Measurements from ENCODE around the gene FBXW8.

Gene FBXW8

DNA sequence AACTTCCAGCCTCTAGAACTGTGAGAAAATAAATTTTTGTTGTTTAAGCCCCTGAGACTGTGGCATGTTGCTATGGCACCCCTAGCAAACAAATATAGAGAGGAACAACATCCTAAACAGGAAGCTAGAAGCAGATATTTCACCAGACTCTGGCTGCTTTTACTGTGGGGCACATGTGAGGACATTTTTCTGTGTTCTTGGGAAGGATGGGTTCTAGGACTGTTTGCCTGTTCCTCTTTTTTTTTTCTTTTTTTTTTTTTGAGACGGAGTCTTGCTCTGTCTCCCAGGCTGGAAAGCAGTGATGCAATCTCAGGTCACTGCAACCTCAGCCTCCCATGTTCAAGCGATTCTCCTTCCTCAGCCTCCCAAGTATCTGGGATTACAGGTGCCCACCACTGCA lies 25.3 kb upstream of the FBXW8 start:
- DNase-seq (ENCODE audit: insufficient read length, low spot score): no peak

GRCh38 chr12:116887244-116887643 lies 23.5 kb upstream of the FBXW8 start:
- no peak for FAIRE-seq
- DNase-seq (ENCODE audit: insufficient read length, low spot score): no peak

More for the DNA sequence above, 25.3 kb upstream of the FBXW8 start:
- no peak for FAIRE-seq

DNA sequence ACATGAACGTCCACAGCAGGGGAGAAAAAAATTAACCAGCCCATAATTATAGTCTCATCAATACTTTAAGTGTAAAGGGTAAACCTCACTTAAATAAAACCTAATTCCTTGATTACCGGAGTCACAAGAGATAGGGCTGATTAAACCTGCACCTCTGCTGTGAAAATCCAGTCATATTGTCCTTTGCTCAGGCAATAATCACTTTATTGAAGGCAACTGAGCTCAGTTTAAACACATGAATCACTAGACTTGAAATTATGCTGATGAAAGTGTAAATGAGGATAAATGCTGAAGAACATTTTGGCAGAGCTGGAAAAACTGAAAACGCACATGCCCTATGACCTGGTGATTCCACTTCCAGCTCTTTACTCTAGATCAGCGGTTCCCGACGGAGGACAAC lies 22.9 kb upstream of the FBXW8 start:
- FAIRE-seq: no peak

GRCh38 chr12:116890330-116890729 lies 20.4 kb upstream of the FBXW8 start:
- FAIRE-seq (no peak), DNase-seq (ENCODE audit: insufficient read length, low spot score) (no peak)

More for the DNA sequence above, 22.9 kb upstream of the FBXW8 start:
- no peak for DNase-seq (ENCODE audit: insufficient read length, low spot score)

DNA sequence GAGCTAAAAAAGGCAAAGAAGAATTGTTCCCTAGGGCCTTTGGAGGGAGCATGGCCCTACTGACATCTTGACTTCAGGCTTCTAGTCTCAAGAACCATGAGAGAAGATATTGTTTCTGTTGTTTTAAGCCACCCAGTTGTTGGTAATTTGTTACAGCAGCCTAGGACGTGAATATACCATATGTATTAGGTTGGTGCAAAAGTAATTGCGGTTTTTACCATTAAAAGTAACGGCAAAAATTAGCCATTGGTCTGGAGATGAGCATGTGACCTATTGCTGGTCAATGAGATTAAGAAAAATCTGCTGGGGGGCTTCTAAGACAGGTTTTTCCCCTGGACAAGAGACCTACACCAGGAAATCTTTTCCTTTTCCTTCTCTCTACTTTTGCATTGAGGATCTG lies 19.7 kb upstream of the FBXW8 start:
- no peak for FAIRE-seq
- DNase-seq (ENCODE audit: insufficient read length, low spot score): no peak

GRCh38 chr12:116892349-116893140 lies 18.2 kb upstream of the FBXW8 start:
- DNase-seq (ENCODE audit: insufficient read length, low spot score) (no peak), FAIRE-seq (no peak)

DNA sequence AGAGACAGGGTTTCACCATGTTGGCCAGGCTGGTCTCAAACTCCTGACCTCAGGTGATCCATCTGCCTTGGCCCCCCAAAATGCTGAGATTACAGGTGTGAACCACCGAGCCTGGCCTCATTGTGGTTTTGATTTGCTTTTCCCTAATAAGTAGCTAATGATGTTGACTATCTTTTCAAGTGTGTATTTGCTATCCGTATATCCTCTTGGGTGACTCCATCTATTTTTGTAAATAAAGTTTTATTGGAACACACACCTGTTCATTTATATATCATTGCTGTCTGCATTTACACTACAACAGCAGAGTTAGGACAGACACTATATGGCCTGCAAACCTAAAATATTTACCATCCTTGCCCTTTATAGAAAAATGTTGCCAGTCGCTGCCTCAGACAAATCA lies 15.8 kb upstream of the FBXW8 start:
- DNase-seq (ENCODE audit: insufficient read length, low spot score): no peak
- FAIRE-seq: no peak

DNA sequence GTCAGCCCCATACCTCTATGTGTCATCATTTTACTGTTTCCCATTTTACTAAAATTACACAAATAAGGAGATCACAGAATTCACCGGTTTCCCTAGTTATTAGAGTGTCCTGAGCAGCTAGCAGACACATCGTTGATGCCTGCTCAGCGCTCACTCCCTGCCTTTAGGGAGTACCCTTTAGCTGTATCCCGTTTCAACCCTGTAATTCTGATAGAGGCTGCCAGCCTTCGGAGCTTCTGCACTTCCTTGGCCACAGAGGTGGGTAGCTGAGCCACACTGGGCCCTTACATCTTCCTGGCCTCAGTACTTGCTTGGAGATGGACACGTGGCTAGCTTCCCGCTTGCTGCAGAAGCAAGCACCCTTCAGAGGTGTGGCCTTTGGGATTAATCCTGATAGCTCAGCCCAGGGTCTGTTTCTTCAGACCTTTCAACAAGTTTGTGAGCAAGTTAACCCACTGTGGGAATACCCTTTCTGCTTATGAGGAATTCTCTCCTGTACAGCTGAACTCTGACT lies 14.3 kb upstream of the FBXW8 start:
- FAIRE-seq: no peak

DNA sequence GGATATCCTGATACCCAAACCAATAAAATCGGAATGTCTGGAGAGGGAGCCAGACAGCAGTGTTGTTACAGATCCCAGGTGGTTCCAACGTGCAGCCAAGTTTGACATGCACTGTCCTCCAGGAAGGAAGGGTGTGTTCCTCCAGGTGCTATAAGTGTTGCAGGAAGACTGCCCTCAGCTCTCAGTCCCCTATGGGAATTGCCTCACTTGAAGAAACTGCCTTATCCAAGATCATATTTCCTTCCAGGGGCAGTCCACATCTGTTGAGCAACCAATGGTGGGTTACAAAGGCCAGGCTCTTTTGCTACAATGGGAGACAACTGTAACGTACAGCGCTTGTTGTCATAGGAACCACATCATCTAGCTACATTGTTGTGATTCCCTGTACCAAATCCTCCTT lies 13.3 kb upstream of the FBXW8 start:
- no peak for DNase-seq (ENCODE audit: insufficient read length, low spot score)
- no peak for FAIRE-seq

More for the DNA sequence above, 14.3 kb upstream of the FBXW8 start:
- no peak for DNase-seq (ENCODE audit: insufficient read length, low spot score)

DNA sequence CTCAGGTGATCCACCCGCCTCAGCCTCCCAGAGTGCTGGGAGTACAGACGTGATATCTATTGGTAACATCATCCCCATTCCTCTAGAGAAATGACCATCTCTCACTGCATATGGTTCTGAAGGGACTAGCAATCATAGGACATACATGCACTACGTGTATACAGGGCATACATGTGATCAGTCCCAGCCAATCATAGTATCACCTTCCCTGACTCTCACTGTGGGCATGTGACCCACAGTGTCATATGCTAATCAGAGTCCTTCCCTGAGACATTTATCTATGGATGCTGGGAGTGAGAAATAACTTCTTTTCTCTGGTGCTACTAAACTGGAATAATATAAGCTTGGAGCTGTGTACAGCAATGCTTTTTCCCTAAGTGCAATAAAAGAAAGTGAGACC lies 12.1 kb upstream of the FBXW8 start:
- FAIRE-seq (no peak), DNase-seq (ENCODE audit: insufficient read length, low spot score) (no peak)

DNA sequence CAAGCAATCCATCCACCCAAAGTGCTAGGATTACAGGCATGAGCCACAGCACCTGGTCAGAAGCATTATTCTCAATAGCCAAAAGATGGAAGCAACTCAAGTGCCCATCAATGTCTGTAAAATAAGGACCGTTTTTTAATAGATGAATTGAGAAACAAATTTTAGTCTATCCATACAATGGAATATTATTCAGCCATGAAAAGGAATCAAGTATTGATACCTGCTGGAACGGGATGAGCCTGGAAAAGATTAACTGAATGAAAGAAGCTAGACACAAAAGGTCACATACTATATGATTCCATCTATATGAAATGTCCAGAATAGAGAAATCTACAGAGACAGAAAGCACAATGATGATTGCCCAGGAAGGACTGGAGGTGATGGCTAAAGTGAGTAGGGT lies 9.1 kb upstream of the FBXW8 start:
- no peak for DNase-seq (ENCODE audit: insufficient read length, low spot score)
- FAIRE-seq: no peak

DNA sequence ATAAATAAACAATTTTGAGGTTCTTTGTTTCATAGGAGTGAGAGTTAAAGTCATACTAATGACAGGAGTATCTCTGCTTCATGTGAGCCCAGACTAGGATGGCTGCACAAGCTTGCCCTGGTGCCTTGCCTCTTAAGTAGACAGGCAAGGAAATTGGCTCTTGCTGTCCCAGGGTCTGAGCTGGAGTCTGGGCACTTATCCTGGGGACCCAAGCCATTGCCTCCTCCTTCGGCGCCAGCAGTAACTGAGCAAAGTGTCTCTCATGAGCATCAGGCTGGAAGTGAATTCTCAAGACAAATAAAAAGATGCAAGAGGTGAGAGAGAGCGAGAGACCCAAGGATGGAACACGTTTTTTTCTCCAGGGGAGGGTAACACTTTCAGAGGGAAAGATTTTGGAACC lies 6.9 kb upstream of the FBXW8 start:
- no peak for FAIRE-seq
- no peak for DNase-seq (ENCODE audit: insufficient read length, low spot score)

- FAIRE-seq (no peak), DNase-seq (ENCODE audit: insufficient read length, low spot score) (no peak)
These were observed 4.5 kb upstream of the FBXW8 start for GRCh38 chr12:116906285-116906684.

DNA sequence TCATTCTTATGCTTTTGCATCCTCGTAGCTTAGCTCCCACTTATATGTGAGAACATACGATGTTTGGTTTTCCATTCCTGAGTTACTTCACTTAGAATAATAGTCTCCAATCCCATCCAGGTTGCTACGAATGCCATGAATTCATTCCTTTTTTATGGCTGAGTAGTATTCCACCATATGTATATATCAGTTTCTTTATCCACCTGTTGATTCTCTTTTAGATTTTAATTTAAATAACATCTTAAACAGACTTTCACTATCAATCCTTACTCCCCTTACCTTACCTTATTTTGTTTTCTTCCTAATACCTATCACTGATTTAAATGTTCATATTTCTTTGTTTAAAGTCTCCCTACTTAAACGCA lies 488 bp upstream of the FBXW8 start:
- FAIRE-seq: no peak

DNA sequence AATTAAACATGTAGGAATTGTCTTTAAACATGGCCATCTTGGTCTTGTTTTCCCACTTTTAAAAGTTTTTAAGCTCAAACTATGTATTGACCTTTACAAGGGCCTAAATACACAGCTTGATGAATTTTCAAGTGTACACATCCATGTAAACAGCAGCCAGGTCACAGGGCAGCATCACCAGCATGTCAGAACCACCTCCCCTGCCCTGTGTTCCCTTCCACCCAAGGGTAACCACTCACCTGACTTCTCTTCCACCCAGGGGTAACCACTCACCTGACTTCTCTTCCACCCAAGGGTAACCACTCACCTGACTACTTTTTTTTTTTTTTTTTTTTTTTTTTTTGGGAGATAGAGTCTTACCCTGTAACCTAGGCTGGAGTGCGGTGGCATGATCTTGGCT lies 4.6 kb downstream of the FBXW8 start:
- FAIRE-seq (no peak), DNase-seq (ENCODE audit: insufficient read length, low spot score) (no peak)

More for the DNA sequence above, 488 bp upstream of the FBXW8 start:
- no peak for DNase-seq (ENCODE audit: insufficient read length, low spot score)

GRCh38 chr12:116916122-116916521 lies 5.4 kb downstream of the FBXW8 start:
- FAIRE-seq: no peak
- peak; percentile 12 for DNase-seq (ENCODE audit: insufficient read length, low spot score)

DNA sequence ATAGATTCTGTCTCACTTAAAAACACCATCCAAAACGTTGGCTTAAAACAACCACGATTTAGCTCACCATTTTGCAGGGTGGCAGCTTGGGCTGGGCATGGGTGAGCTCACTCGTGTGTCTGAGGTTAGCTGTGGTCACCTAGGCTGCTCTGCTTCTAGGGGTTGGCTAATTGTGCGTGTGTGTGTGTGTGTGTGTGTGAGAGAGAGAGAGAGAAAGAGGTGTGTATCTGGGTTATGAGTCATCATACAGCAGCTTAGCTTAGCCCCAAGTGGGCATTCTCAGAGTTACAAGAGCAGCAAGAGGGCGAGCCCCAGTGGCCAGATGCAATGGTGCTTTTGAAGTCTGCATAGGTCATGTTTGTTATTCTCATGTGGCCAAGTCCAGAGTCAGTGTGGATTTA lies 6.0 kb downstream of the FBXW8 start:
- FAIRE-seq (no peak), DNase-seq (ENCODE audit: insufficient read length, low spot score) (peak; percentile 79)

DNA sequence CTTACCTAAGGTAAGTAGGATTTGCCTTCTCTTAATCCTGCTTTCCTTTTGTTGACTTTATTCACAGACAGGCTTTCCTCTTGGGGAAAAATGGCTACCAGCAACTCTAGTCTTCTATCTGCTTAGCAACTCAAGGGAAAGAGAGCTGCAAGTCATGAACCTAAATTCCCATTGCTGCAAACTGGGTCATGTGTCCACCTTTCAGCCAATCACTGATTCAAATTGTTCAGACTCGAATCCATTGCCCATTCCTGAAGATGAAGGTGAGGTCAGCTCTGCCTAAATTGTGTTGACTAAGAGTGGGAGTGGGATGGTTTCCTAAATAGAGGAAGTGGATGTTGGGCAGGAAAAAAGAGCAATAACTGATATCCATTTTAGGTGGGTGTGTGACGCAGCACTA lies 7.7 kb downstream of the FBXW8 start:
- DNase-seq (ENCODE audit: insufficient read length, low spot score) (no peak), FAIRE-seq (no peak)

DNA sequence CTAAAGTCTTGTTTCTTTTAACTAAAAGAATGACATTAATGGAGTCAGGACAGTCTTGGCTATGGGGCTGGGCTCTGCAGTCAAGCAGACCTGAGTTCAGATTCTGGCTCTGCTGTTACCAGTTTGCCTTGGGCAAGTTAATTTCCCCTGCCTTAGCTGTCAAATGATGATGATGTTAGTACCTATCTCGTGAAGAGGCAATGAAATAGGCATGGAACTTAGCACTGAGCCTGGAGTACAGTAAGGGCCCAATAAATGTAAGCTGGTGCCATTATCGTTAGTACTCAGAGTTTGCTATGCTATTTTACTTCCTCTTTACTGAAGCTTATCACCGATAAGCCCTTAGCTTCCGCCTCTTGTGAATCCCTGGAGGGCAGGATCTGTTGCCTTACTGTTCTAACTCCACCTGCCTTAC lies 8.5 kb downstream of the FBXW8 start:
- no peak for FAIRE-seq
- DNase-seq (ENCODE audit: insufficient read length, low spot score): no peak

DNA sequence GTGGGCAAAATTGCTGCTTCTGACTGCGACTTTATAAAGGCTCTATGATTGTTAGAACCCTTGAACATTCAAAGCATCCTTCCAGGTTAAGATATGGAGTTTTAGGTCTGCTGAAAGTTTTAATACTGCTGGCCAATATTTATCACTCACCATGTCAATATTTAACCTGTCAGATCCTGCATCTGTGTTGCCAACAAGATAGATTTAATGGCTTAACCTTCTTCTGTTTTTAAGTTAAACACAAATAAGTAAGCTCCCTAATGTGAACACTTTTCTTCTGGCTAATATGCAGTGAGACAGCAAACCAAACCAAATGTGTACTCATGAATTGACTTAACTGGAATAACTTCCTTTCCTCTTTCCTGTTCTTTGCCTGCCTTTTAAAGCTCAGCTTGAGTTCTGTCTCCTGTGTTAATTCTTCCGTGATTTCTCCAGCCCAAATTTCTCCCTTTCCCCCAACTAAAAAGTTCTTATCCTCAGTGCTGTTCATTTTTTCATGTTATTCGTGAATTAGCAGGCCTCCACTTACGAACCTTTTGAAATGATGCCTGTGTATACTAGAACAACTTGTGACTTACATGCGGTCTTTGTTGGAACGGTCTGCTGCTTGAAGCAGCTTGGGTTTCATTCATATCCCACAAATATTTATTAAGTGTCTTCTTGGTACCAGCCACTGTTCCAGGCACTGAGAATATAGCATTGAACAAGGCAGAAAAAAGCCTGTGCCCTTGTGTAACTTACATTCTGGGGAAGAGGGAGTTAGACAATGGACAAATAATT lies 9.1 kb downstream of the FBXW8 start:
- no peak for FAIRE-seq
- no peak for DNase-seq (ENCODE audit: insufficient read length, low spot score)

GRCh38 chr12:116920939-116921338 lies 10.2 kb downstream of the FBXW8 start:
- FAIRE-seq (no peak), DNase-seq (ENCODE audit: insufficient read length, low spot score) (no peak)

Data from HTR-8/SVneo (cell line).